GM23338 (cell line): ENCODE results near the gene STXBP5L. TPM values are rescaled to one million over a fixed set of nuclear protein-coding genes. Genes with fewer than 3 reads are reported as not detected.

Experiments used
- ATAC-seq: fragments of 200-7000 bp; cut with Tn5 transposase; 3 replicates; pipeline ENCODE4 v1.9.1; 2020
- DNase-seq: peaks from one replicate; pipeline ENCODE4 v3.0.0-alpha.2; 2015; ENCODE audit warnings: low spot score
- H2AFZ ChIP-seq: fragments of 200-600 bp; sonication (generic); 2 replicates; pipeline ENCODE4 v1.8.0; 2016; ENCODE audit warnings: antibody characterized with exemption, mild to moderate bottlenecking, moderate library complexity
- H3F3A ChIP-seq: fragments of 200-600 bp; sonication (generic); replicated peaks from 2 replicates; pipeline ENCODE4 v1.8.0; 2017; ENCODE audit warnings: antibody characterized with exemption, mixed run types, low read depth
- H3K27ac ChIP-seq: fragments of 200-600 bp; sonication (generic); 2 replicates; pipeline ENCODE4 v1.6.1; 2016; ENCODE audit warnings: low read depth
- H3K27me3 ChIP-seq: fragments of 200-600 bp; sonication (generic); 2 replicates; pipeline ENCODE4 v1.8.0; 2016; ENCODE audit warnings: mild to moderate bottlenecking, mixed run types, moderate library complexity; ENCODE audit not compliant: insufficient read depth
- H3K36me3 ChIP-seq: fragments of 200-600 bp; sonication (generic); 2 replicates; pipeline ENCODE4 v1.8.0; 2016; ENCODE audit warnings: mild to moderate bottlenecking; ENCODE audit not compliant: insufficient read depth
- H3K4me1 ChIP-seq: fragments of 200-600 bp; sonication (generic); 2 replicates; pipeline ENCODE4 v1.8.0; 2016; ENCODE audit warnings: mild to moderate bottlenecking, moderate library complexity; ENCODE audit not compliant: insufficient read depth
- H3K4me2 ChIP-seq: fragments of 200-600 bp; sonication (generic); 2 replicates; pipeline ENCODE4 v1.7.1; 2017; ENCODE audit warnings: mixed run types
- H3K4me3 ChIP-seq: fragments of 200-600 bp; sonication (generic); 2 replicates; pipeline ENCODE4 v1.6.1; 2016; ENCODE audit warnings: mixed run types
- H3K79me2 ChIP-seq: fragments of 200-600 bp; sonication (generic); replicated peaks from 2 replicates; pipeline ENCODE4 v1.8.0; 2017; ENCODE audit warnings: mild to moderate bottlenecking; ENCODE audit not compliant: insufficient read depth
- H3K9me2 ChIP-seq: fragments of 200-600 bp; sonication (generic); 2 replicates; pipeline ENCODE4 v1.8.0; 2017; ENCODE audit not compliant: insufficient read depth
- H4K20me1 ChIP-seq: fragments of 200-600 bp; sonication (generic); replicated peaks from 2 replicates; pipeline ENCODE4 v1.8.0; 2017; ENCODE audit warnings: mild to moderate bottlenecking; ENCODE audit not compliant: insufficient read depth
- H3K27ac Mint-ChIP-seq: 2 replicates; pipeline ENCODE4 v1.8.0; 2020; ENCODE audit warnings: inconsistent platforms, mild to moderate bottlenecking, moderate library complexity, mixed read lengths
- H3K27me3 Mint-ChIP-seq: 3 replicates; pipeline ENCODE4 v1.8.0; 2022; ENCODE audit warnings: low read depth, mild to moderate bottlenecking, moderate library complexity, mixed read lengths, inconsistent platforms; ENCODE audit not compliant: insufficient read depth, poor library complexity
- H3K36me3 Mint-ChIP-seq: 3 replicates; pipeline ENCODE4 v1.8.0; 2021; ENCODE audit warnings: low read depth, mild to moderate bottlenecking, inconsistent platforms, moderate library complexity, mixed read lengths
- H3K4me1 Mint-ChIP-seq: 3 replicates; pipeline ENCODE4 v1.8.0; 2020; ENCODE audit warnings: mild to moderate bottlenecking, inconsistent platforms, mixed read lengths
- H3K4me3 Mint-ChIP-seq: 3 replicates; pipeline ENCODE4 v1.8.0; 2021; ENCODE audit warnings: moderate library complexity, mild to moderate bottlenecking, inconsistent platforms, mixed read lengths
- H3K9me3 Mint-ChIP-seq: 3 replicates; pipeline ENCODE4 v1.8.0; 2020; ENCODE audit warnings: moderate library complexity, mild to moderate bottlenecking, inconsistent platforms, mixed read lengths
- CREB1 ChIP-seq: fragments of 250-450 bp; sonication (Bioruptor Pico); IDR thresholded peaks from 2 replicates; pipeline ENCODE4 v1.5.0; 2020; ENCODE audit warnings: low read depth, mild to moderate bottlenecking, moderate library complexity
- EZH2 ChIP-seq: fragments of 200-600 bp; sonication (generic); IDR thresholded peaks from one replicate; pipeline ENCODE4 v1.8.0; 2017; ENCODE audit warnings: antibody characterized with exemption, mild to moderate bottlenecking, low read depth; ENCODE audit not compliant: unreplicated experiment
- EZH2phosphoT487 ChIP-seq: fragments of 200-600 bp; sonication (generic); IDR thresholded peaks from one replicate; pipeline ENCODE4 v1.8.1; 2018; ENCODE audit warnings: antibody characterized with exemption; ENCODE audit not compliant: unreplicated experiment
- JUNB ChIP-seq: IDR thresholded peaks from one replicate; pipeline ENCODE4 v1.6.1; 2016; ENCODE audit warnings: antibody characterized with exemption; ENCODE audit not compliant: unreplicated experiment
- NANOG ChIP-seq: IDR thresholded peaks from 2 replicates; pipeline ENCODE4 v1.6.1; 2016; ENCODE audit warnings: antibody characterized with exemption, borderline replicate concordance
- POLR2AphosphoS5 ChIP-seq: IDR thresholded peaks from 2 replicates; pipeline ENCODE4 v1.6.1; 2016; ENCODE audit warnings: antibody characterized with exemption, low read depth
- ZNF331 ChIP-seq: fragments of 250-450 bp; sonication (Bioruptor Pico); IDR thresholded peaks from 2 replicates; pipeline ENCODE4 v1.5.0; 2020; ENCODE audit warnings: low read depth, mild to moderate bottlenecking, moderate library complexity
- microRNA-seq: library from miRNA; unstranded; fragments of <30 nt; microRNA quantifications from one replicate; pipeline ENCODE4, GENCODE V29; 2017
- polyA plus RNA-seq: library from polyadenylated mRNA; unstranded; fragments of >200 nt; fragmentation: Nextera tagmentation; extraction: Ambion mirVana; gene quantifications from 2 replicates; pipeline ENCODE4 v1.2.1, GENCODE V29; 2016
- small RNA-seq: library from RNA; depleted of rRNA; stranded (forward); fragments of <200 nt; gene quantifications from one replicate; pipeline ENCODE3, GENCODE V24; 2014; ENCODE audit warnings: low replicate concordance
- total RNA-seq: library from RNA; depleted of rRNA; stranded (reverse); fragments of >200 nt; shearing (Covaris generic); gene quantifications from 2 replicates; pipeline ENCODE4 v1.2.3, GENCODE V29; 2014; rRNA removed
- TF ChIP-seq, protein P1 (sequence below): fragments of 250-450 bp; sonication (Bioruptor Pico); IDR thresholded peaks from 2 replicates; pipeline ENCODE4 v1.5.0; 2020; ENCODE audit warnings: mild to moderate bottlenecking, moderate library complexity
- TF ChIP-seq, protein P2 (sequence below), 2 experiments: fragments of 200-600 bp in 1 of 2; sonication (generic) in 1 of 2; conservative IDR thresholded peaks; 2 replicates each; pipeline versions ENCODE4 v1.5.1 to v1.6.1; 2016 to 2017; ENCODE audit warnings: antibody characterized with exemption in 2 of 2, low read depth in 2 of 2, mild to moderate bottlenecking in 2 of 2, moderate library complexity in 1 of 2
- TF ChIP-seq, protein P3 (sequence below): IDR thresholded peaks from 2 replicates; pipeline ENCODE4 v1.6.1; 2016; ENCODE audit warnings: antibody characterized with exemption

The STXBP5L gene
- total and polyA plus RNA-seq, 2 experiments from 2014 or later = 4.2 to 6.0 TPM

DNA sequence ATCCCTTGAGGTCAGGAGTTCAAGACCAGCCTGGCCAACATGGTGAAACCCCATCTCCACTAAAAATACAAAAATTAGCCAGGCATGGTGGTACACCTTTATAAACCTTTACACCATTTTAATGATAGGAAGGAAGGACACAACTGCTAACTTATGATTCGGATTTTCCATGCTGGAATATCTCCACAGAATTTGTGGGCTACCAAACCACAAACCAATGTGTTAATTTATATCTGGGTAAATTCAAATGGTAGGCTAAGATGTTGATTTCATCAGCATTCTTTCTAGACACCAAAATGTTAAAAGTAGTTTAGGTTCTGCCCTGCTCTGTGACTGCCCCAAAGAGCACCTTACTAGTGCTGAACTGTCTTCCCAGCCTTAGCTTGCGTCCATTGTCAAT is 565.0 kb downstream of the STXBP5L start:
- no peak for DNase-seq
- no peaks in the 10 kb centered on the region for H3F3A ChIP-seq
- no peak for ATAC-seq
- no peaks in the 10 kb centered on the region for H3K4me1 ChIP-seq
- H3K4me3 ChIP-seq = no peak overlapping the region
- no peak overlapping the region for H3K27ac ChIP-seq
- no peaks in the 10 kb centered on the region for H3K9me2 ChIP-seq
- Mint-ChIP-seq H3K4me1 (no peaks in the 10 kb centered on the region; the same call in 2 of the 3 replicates), H3K4me3 (no peak overlapping the region), H3K9me3 (no peaks in the 10 kb centered on the region), H3K27ac (peak overlapping the region; percentile 37; the same call in 1 of the 2 replicates), H3K36me3 (peaks cover 51% of the 10 kb centered on the region), H3K27me3 (no peaks in the 10 kb centered on the region)
- peaks cover 13% of the 10 kb centered on the region for H3K36me3 ChIP-seq
- H2AFZ ChIP-seq = no peak overlapping the region
- H3K27me3 ChIP-seq = no peaks in the 10 kb centered on the region
- H3K79me2 ChIP-seq = no peaks in the 10 kb centered on the region; the same call in 1 of the 2 replicates
- H3K4me2 ChIP-seq = no peak overlapping the region
- H4K20me1 ChIP-seq = no peaks in the 10 kb centered on the region; the same call in 1 of the 2 replicates
- TF ChIP-seq EZH2 (no peak), ZNF331 (no peak), CREB1 (CRISPR knock-in tag) (no peak), EZH2phosphoT487 (no peak), POLR2AphosphoS5 (no peak), JUNB (no peak), NANOG (no peak)
- TF ChIP-seq, protein P1, sequence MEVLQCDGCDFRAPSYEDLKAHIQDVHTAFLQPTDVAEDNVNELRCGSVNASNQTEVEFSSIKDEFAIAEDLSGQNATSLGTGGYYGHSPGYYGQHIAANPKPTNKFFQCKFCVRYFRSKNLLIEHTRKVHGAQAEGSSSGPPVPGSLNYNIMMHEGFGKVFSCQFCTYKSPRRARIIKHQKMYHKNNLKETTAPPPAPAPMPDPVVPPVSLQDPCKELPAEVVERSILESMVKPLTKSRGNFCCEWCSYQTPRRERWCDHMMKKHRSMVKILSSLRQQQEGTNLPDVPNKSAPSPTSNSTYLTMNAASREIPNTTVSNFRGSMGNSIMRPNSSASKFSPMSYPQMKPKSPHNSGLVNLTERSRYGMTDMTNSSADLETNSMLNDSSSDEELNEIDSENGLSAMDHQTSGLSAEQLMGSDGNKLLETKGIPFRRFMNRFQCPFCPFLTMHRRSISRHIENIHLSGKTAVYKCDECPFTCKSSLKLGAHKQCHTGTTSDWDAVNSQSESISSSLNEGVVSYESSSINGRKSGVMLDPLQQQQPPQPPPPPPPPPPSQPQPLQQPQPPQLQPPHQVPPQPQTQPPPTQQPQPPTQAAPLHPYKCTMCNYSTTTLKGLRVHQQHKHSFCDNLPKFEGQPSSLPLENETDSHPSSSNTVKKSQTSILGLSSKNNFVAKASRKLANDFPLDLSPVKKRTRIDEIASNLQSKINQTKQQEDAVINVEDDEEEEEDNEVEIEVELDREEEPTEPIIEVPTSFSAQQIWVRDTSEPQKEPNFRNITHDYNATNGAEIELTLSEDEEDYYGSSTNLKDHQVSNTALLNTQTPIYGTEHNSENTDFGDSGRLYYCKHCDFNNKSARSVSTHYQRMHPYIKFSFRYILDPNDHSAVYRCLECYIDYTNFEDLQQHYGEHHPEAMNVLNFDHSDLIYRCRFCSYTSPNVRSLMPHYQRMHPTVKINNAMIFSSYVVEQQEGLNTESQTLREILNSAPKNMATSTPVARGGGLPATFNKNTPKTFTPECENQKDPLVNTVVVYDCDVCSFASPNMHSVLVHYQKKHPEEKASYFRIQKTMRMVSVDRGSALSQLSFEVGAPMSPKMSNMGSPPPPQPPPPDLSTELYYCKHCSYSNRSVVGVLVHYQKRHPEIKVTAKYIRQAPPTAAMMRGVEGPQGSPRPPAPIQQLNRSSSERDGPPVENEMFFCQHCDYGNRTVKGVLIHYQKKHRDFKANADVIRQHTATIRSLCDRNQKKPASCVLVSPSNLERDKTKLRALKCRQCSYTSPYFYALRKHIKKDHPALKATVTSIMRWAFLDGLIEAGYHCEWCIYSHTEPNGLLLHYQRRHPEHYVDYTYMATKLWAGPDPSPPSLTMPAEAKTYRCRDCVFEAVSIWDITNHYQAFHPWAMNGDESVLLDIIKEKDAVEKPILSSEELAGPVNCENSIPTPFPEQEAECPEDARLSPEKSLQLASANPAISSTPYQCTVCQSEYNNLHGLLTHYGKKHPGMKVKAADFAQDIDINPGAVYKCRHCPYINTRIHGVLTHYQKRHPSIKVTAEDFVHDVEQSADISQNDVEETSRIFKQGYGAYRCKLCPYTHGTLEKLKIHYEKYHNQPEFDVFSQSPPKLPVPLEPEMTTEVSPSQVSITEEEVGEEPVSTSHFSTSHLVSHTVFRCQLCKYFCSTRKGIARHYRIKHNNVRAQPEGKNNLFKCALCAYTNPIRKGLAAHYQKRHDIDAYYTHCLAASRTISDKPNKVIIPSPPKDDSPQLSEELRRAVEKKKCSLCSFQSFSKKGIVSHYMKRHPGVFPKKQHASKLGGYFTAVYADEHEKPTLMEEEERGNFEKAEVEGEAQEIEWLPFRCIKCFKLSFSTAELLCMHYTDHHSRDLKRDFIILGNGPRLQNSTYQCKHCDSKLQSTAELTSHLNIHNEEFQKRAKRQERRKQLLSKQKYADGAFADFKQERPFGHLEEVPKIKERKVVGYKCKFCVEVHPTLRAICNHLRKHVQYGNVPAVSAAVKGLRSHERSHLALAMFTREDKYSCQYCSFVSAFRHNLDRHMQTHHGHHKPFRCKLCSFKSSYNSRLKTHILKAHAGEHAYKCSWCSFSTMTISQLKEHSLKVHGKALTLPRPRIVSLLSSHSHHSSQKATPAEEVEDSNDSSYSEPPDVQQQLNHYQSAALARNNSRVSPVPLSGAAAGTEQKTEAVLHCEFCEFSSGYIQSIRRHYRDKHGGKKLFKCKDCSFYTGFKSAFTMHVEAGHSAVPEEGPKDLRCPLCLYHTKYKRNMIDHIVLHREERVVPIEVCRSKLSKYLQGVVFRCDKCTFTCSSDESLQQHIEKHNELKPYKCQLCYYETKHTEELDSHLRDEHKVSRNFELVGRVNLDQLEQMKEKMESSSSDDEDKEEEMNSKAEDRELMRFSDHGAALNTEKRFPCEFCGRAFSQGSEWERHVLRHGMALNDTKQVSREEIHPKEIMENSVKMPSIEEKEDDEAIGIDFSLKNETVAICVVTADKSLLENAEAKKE (CRISPR knock-in tag) = no peak
- TF ChIP-seq, protein P2, sequence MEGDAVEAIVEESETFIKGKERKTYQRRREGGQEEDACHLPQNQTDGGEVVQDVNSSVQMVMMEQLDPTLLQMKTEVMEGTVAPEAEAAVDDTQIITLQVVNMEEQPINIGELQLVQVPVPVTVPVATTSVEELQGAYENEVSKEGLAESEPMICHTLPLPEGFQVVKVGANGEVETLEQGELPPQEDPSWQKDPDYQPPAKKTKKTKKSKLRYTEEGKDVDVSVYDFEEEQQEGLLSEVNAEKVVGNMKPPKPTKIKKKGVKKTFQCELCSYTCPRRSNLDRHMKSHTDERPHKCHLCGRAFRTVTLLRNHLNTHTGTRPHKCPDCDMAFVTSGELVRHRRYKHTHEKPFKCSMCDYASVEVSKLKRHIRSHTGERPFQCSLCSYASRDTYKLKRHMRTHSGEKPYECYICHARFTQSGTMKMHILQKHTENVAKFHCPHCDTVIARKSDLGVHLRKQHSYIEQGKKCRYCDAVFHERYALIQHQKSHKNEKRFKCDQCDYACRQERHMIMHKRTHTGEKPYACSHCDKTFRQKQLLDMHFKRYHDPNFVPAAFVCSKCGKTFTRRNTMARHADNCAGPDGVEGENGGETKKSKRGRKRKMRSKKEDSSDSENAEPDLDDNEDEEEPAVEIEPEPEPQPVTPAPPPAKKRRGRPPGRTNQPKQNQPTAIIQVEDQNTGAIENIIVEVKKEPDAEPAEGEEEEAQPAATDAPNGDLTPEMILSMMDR (conservative IDR thresholded peaks at IDR 0.05; ENCODE audit: low read depth in 2 of 2) = no peak
- TF ChIP-seq, protein P3, sequence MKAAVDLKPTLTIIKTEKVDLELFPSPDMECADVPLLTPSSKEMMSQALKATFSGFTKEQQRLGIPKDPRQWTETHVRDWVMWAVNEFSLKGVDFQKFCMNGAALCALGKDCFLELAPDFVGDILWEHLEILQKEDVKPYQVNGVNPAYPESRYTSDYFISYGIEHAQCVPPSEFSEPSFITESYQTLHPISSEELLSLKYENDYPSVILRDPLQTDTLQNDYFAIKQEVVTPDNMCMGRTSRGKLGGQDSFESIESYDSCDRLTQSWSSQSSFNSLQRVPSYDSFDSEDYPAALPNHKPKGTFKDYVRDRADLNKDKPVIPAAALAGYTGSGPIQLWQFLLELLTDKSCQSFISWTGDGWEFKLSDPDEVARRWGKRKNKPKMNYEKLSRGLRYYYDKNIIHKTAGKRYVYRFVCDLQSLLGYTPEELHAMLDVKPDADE = no peak

Small RNA genes within 50 kb of the gene (microRNA-seq; reads per million reads assigned to microRNA genes)
- 1.1 reads per million for gene MIR5682

Small RNA genes within 50 kb of the gene (small RNA-seq; reads per million reads assigned to genes)
- not detected for gene MIR5682

Other genes with a start within 250 kb of the STXBP5L start
- gene HGD, start 226.0 kb upstream of the STXBP5L start, total RNA-seq = not detected in 2 replicates
- not detected in 2 replicates for gene HGD, start 226.0 kb upstream of the STXBP5L start, polyA plus RNA-seq
- gene RABL3, start 165.7 kb upstream of the STXBP5L start, total RNA-seq = 9.8 and 13.1 TPM in 2 replicates
- gene RABL3, start 165.7 kb upstream of the STXBP5L start, polyA plus RNA-seq = 7.8 and 8.5 TPM in 2 replicates
- 40.9 and 69.0 TPM in 2 replicates for gene GTF2E1, start 165.5 kb upstream of the STXBP5L start, total RNA-seq
- 24.3 and 24.7 TPM in 2 replicates for gene GTF2E1, start 165.5 kb upstream of the STXBP5L start, polyA plus RNA-seq